Suppressor macrophage treated with lipopolysaccharide for 4 hours (primary cell): ENCODE data around the gene TRPC4.

Experiments used
- DNase-seq: peaks from one replicate; pipeline ENCODE4 v3.0.0-alpha.2; 2020

The TRPC4 gene

GRCh38 chr13:37869756-37870488 is at the start of gene TRPC4:
Gene TRPC4, minus strand, starts transcription at chr13:37869772. Its CDS starts 86,439 bp downstream, at chr13:37783333.
- no peak for DNase-seq

DNA sequence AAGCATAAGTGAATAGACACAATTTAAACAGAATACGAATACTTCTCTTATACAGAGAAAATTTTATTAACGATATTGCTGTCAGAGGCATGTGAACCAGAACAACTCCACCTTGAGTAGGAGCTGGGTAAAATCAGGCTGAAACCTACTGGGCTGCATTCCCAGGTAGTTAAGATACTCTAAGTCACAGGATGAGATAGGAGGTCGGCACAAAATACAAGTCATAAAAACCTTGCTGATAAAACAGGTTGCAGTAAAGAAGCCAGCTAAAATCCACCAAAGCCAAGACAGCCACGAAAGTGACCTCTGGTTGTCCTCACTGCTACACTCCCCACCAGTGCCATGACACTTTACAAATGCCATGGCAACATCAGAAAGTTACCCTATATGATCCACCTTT is 49.2 kb upstream of the TRPC4 start:
- no peak for DNase-seq

DNA sequence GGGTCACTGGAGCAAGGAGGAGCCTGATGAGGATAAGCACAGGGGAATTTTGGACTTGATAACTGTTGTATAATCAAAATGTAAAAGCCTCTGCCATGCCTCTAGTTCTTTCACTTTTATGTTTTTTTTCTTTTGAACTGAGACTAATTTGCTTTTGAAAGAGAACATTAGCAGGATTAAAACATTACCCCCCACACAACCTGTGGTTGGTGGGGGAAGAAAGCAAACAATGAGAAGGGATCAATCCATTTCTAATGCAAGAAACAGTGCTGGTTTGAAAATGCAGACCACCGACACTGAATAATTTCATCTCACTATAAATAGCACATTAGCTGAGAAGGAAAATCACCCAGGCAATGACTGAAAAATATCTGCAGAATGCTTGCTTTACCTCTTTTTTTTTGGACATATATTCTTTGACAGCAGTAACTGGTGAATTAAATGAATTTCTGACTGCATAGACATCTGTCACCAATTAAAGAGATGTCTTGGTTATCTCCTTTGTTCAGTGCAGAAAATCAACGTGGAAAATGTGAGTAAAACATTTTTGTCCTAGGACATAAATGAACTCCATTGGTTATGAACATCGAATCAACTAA is 48.6 kb upstream of the TRPC4 start:
- no peak for DNase-seq

GRCh38 chr13:37914781-37915391 is 45.3 kb upstream of the TRPC4 start:
- DNase-seq: no peak

GRCh38 chr13:37910790-37911189 is 41.2 kb upstream of the TRPC4 start:
- no peak for DNase-seq

- DNase-seq: no peak
Measured at GRCh38 chr13:37906880-37907279, 37.3 kb upstream of the TRPC4 start.

DNA sequence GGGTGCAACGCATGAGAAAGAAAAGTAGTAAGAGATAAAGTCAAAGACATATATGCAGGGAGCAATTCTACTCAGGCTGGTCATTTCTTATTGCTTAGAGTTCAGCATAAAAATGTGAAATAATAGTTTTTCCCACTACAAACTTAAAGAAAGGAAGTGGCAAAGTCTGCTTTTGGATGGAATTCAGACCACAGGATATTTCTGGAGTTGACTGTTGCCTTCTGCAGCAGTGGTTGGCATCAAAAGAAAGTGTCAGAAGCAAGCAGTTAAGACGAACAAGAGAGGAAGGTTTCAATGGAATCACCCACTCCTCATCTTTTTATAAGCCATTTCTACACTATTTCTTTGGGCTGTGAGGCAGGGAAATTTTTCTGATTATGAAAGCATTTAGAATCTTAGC is 36.2 kb upstream of the TRPC4 start:
- no peak for DNase-seq

- no peak for DNase-seq
Measured at GRCh38 chr13:37899753-37900152, 30.2 kb upstream of the TRPC4 start.

GRCh38 chr13:37893321-37893720 is 23.7 kb upstream of the TRPC4 start:
- DNase-seq: no peak

- DNase-seq: no peak
Measured at GRCh38 chr13:37889820-37890219, 20.2 kb upstream of the TRPC4 start.

DNA sequence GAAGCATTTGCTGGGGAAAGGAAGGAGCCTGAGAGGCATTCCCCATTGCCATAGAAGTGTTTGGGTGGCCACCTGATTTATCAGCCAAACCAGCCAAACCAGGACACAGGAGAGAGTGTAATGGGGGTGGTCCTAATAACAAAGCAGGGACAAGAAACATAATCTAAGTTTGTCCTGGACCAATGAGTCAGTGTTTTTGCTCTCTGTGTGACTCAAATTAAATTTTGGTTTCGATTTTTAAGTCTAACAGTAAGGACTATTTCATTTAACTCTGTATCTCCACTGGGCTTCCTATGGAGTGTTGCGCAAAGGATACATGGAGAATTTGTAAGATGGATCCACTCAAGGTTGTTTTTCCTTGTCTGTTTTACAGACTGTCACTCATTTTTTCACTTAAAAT is 19.5 kb upstream of the TRPC4 start:
- no peak for DNase-seq

DNA sequence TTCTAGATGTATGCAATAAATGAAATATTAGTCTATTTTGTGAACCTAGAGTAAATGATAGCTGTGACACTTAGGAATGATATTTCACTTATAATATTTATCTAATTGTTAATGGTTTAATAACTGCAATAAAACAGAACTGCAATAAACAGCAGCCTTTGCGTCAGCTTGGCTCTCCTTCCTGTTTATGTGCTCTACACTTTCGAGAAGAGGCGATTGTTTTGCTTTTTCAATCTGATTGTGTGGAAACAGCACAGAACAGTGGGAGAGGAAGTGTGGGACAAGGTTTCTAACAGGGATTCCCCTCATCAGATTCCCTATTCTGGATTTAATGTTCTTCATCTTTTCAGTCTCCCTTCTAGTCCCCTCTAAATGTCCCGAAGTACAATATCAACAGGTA is 17.3 kb upstream of the TRPC4 start:
- DNase-seq: no peak

- no peak for DNase-seq
Measured at GRCh38 chr13:37884674-37885073, 15.1 kb upstream of the TRPC4 start.

DNA sequence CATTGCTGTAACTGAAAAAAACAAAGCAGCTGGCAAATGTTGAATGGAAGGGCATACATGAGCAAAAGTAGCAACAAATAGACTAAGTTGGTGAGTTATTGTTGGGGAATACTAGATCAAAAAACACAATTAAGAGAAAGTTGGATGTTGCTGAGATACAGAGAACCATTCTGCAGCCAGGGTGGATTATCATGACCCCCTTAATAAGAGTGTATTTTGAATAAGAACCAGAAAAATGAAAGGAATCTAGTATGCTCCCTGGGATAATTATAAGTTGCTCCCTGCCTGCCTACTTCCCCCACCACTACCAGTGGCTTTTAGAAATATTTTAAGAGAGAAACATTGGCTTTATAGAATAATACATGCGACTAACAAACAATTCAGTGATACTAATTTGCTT is 14.5 kb upstream of the TRPC4 start:
- DNase-seq: no peak

GRCh38 chr13:37878921-37879320 is 9.3 kb upstream of the TRPC4 start:
- DNase-seq: no peak

DNA sequence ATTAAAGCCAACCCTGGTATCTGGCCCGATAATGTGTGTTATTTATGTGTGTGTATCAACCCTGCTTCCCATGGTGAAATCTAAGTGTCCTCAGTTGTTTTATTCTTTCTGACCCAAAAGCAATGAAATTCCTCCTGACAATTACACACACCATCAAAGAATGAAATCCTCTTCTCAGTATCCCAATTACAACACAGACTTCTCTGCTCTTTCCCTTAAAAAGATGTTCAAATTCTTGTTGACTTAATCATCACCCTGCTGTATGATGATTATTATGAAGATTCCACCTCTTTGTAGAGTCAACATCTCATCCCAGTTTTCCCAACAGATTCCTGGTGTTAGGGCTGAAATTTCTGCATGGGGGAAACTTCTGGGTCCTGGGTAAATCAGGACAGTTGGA is 8.9 kb upstream of the TRPC4 start:
- no peak for DNase-seq

GRCh38 chr13:37870895-37871550 is 1.5 kb upstream of the TRPC4 start:
- no peak for DNase-seq

DNA sequence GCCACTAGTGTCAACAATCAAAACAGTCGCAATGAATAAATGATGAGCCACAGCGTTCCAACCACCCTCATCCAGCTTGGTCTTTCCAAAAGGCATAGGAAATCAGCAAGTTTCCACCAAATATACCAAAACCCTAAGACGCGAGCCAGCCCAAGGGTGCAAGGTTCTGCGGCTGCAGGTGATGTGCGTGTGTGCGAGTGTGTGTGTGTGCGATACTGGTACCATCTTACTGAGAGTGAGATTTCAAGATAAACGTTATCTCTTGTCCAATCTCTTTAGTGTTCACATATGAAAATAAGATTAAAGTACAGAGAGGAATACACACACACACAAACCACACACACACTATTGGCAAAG is 895 bp upstream of the TRPC4 start:
- DNase-seq: no peak

DNA sequence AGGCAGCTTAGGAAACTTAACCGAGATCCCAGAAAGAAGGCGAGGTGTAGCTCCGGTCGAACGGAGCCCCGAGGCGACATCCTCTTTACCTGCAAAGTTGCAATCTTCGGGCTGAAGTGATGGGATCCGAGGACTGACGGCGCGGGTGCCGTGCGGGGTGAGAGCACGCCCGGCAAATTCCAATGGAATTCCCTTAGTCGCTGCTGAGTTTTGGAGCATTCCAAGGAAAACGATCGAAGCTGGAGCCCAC is 141 bp downstream of the TRPC4 start:
- DNase-seq: no peak

- no peak for DNase-seq
Measured at GRCh38 chr13:37868691-37869505, 674 bp downstream of the TRPC4 start.

GRCh38 chr13:37863708-37864107 is 5.9 kb downstream of the TRPC4 start:
- DNase-seq: no peak

DNA sequence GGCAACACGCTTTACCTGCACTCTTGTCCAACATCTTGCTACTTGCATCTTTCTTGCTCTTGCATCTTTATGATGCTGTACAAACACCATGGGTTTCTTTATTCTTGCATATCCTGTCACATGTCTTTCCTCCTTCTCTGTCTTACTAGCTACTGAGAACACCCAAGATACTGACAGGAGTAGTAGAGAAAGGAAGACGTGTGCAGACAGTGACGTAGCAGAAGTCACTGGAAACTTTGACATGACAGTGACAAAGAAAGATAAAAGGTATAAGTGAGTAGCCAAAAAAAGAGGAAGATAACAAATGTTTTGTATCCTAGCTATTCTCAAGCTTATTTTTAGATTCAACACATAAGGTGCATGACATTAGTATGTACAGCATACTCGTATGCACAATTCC is 34.2 kb downstream of the TRPC4 start:
- DNase-seq: no peak

GRCh38 chr13:37833411-37833810 is 36.2 kb downstream of the TRPC4 start:
- DNase-seq: no peak

GRCh38 chr13:37816276-37816675 is 53.3 kb downstream of the TRPC4 start:
- no peak for DNase-seq
